NCI-H187 treated with DMSO at 0.1 percent for 48 hours (cell line): ENCODE measurements around the gene TTLL9.

ENCODE experiments used
- DNase-seq: peaks from one replicate; lab custom pipeline; 2025; lab: John Stamatoyannopoulos, UW

Gene TTLL9

DNA sequence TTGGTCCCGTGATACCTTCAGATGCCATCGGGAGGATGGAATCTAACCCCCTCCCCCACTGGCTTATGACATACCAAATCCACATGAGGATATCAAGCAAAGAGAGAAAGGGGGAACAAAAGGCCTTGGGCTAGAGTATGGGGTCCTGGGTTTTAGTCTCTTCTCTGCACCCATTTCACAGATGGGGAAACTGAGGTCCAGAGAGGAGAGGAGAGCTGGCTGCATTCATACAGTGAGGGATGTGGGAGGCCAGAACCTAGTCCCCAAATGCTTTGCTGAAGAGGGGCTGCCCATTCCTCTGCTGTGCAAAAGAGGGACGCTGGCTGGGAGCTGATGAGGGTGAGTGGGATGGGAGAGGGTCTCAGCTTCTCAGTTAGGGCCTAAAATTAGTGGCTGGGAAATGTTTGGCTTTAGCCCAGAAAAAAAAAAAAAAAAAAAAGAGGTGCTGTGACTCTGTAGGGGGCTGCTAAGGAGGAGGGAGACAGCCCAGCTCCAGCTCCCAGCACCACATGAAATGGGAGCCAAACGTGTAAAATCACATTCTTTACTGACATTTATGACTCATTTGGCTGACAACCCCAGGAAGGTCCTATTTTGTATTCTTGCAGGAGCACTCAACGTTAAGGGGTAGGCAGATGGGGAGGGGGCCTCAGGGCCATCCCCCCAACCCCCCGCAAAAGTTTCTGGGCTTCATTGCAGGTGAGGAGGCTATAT is 109.4 kb downstream of the TTLL9 start:
- DNase-seq = no peak

DNA sequence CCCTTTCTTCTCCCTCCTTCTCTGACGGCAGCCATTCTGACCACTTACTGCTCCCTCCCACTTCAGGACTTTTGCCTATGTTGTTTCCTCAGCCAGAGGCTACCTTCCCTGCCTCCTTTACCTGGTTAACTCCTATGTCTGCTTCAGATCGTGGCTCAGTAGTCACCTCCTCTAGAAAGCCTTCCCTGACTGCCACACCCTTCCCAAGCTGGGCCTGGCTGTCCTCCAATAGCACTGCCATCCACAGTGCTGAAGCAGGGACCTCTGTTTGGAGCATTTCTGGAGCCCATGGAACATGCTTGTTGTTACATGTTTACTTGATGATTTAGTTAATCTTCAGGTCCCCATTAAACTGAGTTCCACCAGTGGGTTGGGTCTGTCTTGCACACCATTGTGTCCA is 111.3 kb downstream of the TTLL9 start:
- DNase-seq = no peak

DNA sequence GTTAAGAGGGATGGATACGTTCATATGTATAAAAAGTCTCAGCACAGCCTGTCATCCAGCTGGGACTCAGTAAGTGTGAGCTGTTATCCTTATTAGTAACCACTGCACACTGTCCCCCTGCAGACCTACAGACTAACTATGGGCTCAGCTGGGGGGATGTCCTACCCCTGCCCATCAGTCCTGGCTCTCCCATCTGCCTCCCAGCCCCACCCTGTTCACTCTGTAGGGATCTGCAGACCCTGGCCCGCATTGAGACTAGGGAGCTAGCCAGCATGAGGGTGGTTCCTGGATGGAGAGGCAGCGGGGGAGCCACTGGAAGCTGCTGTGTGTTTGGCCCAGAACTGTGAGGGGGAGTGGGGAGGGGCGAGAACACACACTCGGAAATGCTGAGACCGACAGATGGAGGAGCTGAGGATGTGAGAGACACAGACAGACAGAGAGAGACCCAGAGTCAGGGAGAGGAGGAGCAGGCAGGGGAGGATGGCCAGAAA is 114.6 kb downstream of the TTLL9 start:
- DNase-seq = no peak

DNA sequence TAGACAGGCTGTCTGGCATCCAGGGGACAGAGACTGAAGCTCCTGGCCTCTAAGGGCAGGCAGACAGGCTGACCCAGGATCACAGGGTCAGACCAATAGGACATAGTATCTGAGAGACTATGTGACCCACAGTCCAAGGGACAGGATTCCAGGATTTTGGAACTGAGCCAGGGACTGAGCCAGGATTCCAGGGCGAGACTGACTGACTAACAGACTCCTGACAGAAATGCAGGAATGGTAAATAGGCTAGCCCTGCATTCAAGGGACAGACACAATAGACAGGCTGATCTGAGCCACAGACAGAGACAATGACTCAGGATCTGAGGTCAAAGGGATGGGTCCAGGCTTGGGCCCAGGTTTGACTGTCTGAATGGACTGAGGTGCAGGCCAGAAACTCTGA is 117.3 kb downstream of the TTLL9 start:
- no peak for DNase-seq

DNA sequence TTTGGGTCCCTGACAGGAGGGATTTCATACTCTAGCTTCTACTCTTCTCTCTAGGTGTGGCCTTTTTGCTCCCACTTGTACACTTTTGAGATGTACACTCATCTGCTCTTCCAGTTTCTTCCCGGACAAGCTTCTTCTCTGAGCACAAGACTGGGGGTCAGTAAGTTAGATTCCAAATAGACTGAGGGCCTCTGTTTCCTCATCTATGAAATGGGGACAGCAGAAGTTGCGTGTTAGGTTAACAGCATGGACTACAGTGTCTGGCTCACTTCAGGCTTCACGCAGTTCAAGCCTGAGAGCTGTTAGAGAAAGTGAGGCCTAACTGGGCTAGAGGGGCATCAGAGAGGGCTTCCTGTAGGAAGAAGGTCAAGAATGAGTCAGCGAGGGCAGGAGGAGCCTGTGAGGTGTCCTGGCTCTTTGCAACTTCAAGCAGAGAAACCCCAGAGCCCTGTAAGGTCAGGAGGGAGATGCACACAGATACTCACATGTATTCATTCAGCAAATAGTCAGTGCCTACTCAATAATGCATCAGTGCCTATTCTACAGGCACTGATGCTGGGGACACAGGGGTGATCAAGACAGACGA is 118.1 kb downstream of the TTLL9 start:
- no peak for DNase-seq

DNA sequence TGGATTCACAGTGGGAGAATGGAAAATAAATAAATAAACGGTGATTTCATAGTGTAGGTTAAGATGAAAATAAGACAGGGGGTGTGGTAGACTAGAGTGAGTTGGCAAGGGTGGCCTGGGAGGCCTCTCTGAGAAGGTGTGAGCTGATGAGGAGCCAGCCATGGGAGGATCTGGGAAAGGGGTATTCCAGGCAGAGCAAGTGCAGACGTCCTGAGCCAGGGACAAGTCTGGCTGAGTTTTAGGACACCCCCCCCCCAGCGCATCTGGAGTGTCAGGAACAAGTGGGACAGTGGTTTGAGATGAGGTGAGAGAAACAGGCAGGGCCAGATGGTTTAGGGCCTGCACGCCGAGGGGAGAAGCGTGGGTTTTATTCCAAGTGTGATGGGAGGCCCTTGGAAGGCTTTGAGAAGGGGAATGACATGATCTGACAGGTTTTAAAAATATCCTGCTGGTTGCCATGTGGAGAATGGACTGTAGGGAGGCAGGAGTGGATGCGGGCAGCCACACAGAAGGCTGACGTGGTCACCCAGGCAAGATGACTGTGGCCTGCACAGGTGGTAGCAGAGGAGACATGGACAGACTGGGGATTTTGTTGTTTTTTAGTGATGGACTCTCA is 118.7 kb downstream of the TTLL9 start:
- DNase-seq = no peak

DNA sequence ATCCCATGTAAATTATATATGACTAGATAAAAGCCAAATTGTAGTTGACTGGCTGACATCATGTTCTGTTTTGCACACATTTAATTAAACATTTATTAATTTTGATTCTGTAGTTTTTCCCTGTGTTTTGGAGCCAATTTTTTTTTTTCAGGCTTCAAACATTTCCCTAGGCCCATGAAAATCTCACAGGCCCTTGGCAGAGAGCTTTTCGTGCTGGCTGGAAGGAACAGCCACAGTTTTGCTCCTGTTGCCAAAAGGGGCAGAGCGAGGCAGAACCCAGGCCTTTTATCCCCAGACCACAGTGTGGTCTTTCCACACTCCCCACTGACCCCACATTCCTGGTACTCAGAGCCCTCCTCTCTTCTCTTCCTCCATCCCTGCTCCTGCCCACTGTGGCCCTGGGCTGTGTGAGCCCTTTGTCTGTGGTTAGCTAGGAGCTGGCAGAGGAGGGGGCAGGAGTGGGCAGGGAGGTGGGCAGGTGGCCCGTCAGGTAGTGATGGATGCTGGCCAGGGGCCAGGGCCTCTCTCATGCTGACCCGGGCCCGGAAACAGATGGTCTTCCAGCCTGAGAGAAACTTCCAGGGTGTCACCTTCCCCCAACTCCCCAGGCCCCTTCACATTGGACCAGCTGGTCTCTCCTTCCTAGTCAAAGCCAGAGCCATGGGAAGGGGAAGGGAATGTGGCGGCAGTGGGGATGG is 120.4 kb downstream of the TTLL9 start:
- DNase-seq = no peak

DNA sequence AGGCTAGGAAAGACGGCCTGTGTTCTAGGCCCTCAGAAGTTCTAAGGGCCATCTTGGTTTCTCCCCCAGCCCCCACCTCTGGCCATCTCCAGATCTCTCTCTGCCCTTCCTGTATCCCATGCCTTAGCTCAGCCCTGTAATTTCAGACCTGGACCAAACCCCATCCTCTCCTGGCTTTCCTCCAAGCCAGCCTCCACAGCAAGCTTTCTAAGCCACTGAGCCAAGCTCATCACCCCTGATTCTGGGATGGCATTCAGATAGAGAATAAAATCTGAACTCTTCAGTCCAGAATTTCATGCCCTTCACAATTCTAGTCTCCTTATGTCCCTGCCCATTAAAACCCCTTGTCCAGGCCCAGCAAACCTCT is 120.9 kb downstream of the TTLL9 start:
- DNase-seq = no peak

DNA sequence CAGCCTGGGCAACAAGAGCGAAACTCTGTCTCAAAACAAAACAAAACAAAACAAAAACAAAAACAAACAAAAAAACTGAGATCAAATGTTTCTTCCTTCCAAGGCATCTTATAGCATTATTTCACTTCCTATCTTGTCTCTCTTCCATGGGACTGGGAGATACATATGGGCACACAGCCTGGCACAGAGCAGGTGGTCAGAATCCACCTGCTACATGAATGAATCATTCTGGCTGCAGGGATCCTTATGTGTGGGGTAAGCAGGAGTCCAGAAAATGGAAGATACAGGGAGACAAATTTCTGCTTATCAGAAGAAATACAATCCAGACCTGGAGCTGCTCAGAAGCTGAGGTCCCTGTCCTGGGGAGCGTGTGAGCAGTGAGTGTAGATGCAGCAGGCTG is 121.7 kb downstream of the TTLL9 start:
- no peak for DNase-seq
